ENCODE results near the gene UGGT1. TPM values are rescaled to one million over a fixed set of nuclear protein-coding genes. Genes with fewer than 3 reads are reported as not detected.

Gene UGGT1
- polyA plus RNA-seq, 1 donor (not counting 4 experiments of a cell fraction or from before 2014, with no cell fraction given) = 26.7 TPM

- DNase-seq (ENCODE audit: low read depth, low spot score) (no peak), FAIRE-seq (no peak)
- Histone ChIP-seq H3K4me1 (ENCODE audit: control insufficient read depth, extremely low read depth, insufficient read depth, low read length) (no peaks in the 10 kb centered on the region), H3K27me3 (ENCODE audit: control insufficient read depth, extremely low read depth, insufficient read depth, low read length) (no peaks in the 10 kb centered on the region), H3K9me3 (ENCODE audit: control insufficient read depth, low read depth, low read length) (no peaks in the 10 kb centered on the region), H3K4me3 (ENCODE audit: control insufficient read depth in 2 of 3, extremely low read depth in 1 of 3, insufficient read depth in 2 of 3, low read depth in 1 of 3, low read length in 3 of 3) (no peak overlapping the region), H3K4me2 (ENCODE audit: control insufficient read depth, extremely low read depth, insufficient read depth, low read depth, low read length) (no peak overlapping the region), H3K9me1 (ENCODE audit: control insufficient read depth, extremely low read depth, insufficient read depth, low read length) (no peaks in the 10 kb centered on the region), H3K27ac (ENCODE audit: control insufficient read depth, insufficient read depth, low read length) (no peak overlapping the region), H3K79me2 (ENCODE audit: control insufficient read depth, insufficient read depth, low read length) (no peaks in the 10 kb centered on the region), H4K20me1 (ENCODE audit: control insufficient read depth, extremely low read depth, insufficient read depth, low read length) (no peaks in the 10 kb centered on the region), H3K36me3 (ENCODE audit: control insufficient read depth in 2 of 2, extremely low read depth in 1 of 2, insufficient read depth in 2 of 2, low read length in 2 of 2) (peaks cover 0 to 2% of the 10 kb centered on the region in 2 experiments), H2AFZ (ENCODE audit: control insufficient read depth, low read length) (no peak overlapping the region), H3K9ac (ENCODE audit: control insufficient read depth, extremely low read depth, insufficient read depth, low read length) (no peak overlapping the region)
- dilution Hi-C loops (cut with MboI; ENCODE audit: extremely low pct_ligation_motif_present, low sequenced_read_pairs) = no loop called here
- TF ChIP-seq EZH2 (IDR thresholded peaks at IDR 0.05; ENCODE audit: low read length) (no peak), CTCF (optimal IDR thresholded peaks at IDR 0.05 in 1 of 3, IDR thresholded peaks at IDR 0.05 in 1 of 3, conservative IDR thresholded peaks at IDR 0.05 in 1 of 3; ENCODE audit: extremely low read depth in 1 of 3, insufficient read depth in 2 of 3, low read length in 3 of 3) (no peak)
Observed at GRCh38 chr2:128199141-128199540, 108.1 kb downstream of the UGGT1 start.

- H2AFZ ChIP-seq (ENCODE audit: control insufficient read depth, low read length) = no peak overlapping the region
- no peak for DNase-seq (ENCODE audit: low read depth, low spot score)
- no peaks in the 10 kb centered on the region for H3K79me2 ChIP-seq (ENCODE audit: control insufficient read depth, insufficient read depth, low read length)
- no peak for FAIRE-seq
- no peak overlapping the region for H3K9ac ChIP-seq (ENCODE audit: control insufficient read depth, extremely low read depth, insufficient read depth, low read length)
- TF ChIP-seq EZH2 (IDR thresholded peaks at IDR 0.05; ENCODE audit: low read length) (no peak), CTCF (optimal IDR thresholded peaks at IDR 0.05 in 1 of 3, IDR thresholded peaks at IDR 0.05 in 1 of 3, conservative IDR thresholded peaks at IDR 0.05 in 1 of 3; ENCODE audit: extremely low read depth in 1 of 3, insufficient read depth in 2 of 3, low read length in 3 of 3) (no peak)
- H3K36me3 ChIP-seq (ENCODE audit: control insufficient read depth in 2 of 2, extremely low read depth in 1 of 2, insufficient read depth in 2 of 2, low read length in 2 of 2) = no peaks in the 10 kb centered on the region
- no peaks in the 10 kb centered on the region for H3K9me1 ChIP-seq (ENCODE audit: control insufficient read depth, extremely low read depth, insufficient read depth, low read length)
- no peak overlapping the region for H3K27ac ChIP-seq (ENCODE audit: control insufficient read depth, insufficient read depth, low read length)
- no peaks in the 10 kb centered on the region for H3K9me3 ChIP-seq (ENCODE audit: control insufficient read depth, low read depth, low read length)
- no peak overlapping the region for H3K4me2 ChIP-seq (ENCODE audit: control insufficient read depth, extremely low read depth, insufficient read depth, low read depth, low read length)
- H3K4me3 ChIP-seq (ENCODE audit: control insufficient read depth in 2 of 3, extremely low read depth in 1 of 3, insufficient read depth in 2 of 3, low read depth in 1 of 3, low read length in 3 of 3) = no peak overlapping the region
- no peaks in the 10 kb centered on the region for H4K20me1 ChIP-seq (ENCODE audit: control insufficient read depth, extremely low read depth, insufficient read depth, low read length)
- no peaks in the 10 kb centered on the region for H3K4me1 ChIP-seq (ENCODE audit: control insufficient read depth, extremely low read depth, insufficient read depth, low read length)
- no peaks in the 10 kb centered on the region for H3K27me3 ChIP-seq (ENCODE audit: control insufficient read depth, extremely low read depth, insufficient read depth, low read length)
- dilution Hi-C loops (cut with MboI; ENCODE audit: extremely low pct_ligation_motif_present, low sequenced_read_pairs) = no loop called here
Observed at GRCh38 chr2:128202791-128203190, 111.8 kb downstream of the UGGT1 start.

Data from keratinocyte (primary cell).